ENCODE results near the gene TENT4A.
"Not testable (repeated sequence)": the region's sequence is repeated elsewhere in the genome, so short reads cannot be mapped to it uniquely, and the experiment has no call there.

TENT4A gene

DNA sequence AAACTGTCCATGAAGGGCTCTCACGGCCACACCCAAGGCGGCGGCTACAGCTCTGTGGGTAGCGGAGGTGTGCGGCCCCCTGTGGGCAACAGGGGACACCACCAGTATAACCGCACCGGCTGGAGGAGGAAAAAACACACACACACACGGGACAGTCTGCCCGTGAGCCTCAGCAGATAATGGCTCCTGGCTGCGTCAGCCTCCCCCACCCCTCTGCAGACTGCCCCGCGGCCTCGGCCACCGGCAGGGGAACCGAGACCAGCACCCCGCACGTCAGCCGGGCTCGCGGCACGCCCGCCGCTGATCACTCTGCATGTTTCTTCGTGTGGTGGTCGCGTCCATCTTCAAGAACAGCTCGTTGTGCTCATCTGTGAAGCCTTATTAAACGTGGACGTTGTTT is 41.5 kb downstream of the TENT4A start:
- DNase-seq = no peak

DNA sequence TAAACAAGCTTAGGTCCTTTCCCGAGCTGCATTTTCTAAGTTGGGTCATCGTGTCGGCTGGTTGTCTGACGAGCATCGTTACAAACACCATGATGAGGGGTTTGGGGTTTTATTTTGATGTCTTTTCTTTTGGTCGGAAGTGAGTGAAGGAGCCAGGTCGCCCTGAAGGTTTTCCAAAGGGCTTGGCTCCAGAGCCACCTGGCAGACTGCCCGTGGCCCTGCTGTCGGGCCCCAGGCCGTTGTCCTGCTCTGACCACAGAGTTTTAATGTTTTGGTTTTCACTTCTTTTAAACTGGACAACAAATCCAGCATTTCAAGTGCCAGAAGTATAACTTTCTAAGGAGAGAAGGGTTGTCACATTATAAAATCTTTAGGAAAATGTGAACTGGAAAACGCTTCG is 42.3 kb downstream of the TENT4A start:
- DNase-seq = no peak

DNA sequence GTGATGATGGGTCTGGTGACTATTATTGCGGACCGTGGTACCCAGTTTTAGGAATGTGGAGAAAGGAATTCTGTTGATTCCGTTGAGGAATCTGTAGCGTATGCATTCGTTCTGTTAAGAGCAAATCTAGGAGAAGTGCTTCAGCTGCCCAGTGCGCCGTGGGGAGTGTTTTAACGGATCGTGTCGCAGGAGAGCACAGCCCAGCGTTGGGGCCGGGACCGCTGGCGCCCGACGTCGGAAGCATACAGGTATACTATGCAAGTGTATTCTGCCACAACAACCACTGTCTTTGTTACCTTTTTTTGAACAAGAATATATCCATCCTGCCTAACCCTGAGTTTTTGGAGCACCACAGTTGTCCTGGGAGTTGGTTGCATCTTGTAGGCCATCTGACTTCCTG is 42.7 kb downstream of the TENT4A start:
- DNase-seq = no peak

DNA sequence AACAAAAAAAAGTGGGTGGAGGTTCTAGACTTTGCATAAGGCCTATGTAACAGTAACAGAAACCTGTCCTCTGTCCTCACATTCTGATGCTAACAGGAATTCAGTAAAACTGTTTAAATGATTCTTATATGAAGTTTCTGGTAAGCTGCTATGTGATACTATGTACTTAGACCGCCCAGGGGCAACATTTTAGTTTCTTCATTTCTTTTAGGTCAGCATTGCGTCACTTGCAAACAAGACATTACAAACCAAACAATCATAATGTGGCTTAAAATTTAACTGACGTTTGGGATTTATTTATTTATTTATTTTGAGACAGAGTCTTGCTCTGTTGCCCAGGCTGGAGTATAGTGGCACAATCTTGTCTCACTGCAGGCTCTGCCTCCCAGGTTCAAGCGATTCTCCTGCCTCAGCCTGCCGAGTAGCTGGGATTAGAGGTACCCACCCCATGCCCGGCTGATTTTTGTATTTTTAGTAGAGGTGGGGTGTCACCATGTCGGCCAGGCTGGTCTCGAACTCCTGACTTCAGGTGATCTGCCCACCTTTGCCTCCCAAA is 44.3 kb downstream of the TENT4A start:
- no peak for DNase-seq

DNA sequence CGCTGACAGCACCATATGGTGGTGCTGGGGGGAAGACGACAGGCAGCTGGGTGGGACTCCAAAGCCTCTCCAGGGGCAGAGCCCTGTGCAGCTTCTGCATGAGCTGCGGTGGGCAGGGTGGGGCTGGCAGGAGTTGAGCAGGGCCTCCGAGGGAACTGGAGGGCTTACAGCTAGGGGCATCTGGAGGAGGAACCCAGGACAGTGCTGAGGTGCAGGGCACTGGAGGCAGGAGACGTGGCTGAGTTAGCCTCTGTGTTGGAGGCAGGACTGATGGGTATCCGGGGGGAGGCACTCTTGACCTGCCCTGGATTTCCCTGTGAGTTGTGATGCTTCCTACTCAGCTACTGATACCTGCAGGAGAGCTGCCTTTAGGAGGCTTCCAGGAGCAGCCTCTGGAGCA is 45.0 kb downstream of the TENT4A start:
- no peak for DNase-seq

DNA sequence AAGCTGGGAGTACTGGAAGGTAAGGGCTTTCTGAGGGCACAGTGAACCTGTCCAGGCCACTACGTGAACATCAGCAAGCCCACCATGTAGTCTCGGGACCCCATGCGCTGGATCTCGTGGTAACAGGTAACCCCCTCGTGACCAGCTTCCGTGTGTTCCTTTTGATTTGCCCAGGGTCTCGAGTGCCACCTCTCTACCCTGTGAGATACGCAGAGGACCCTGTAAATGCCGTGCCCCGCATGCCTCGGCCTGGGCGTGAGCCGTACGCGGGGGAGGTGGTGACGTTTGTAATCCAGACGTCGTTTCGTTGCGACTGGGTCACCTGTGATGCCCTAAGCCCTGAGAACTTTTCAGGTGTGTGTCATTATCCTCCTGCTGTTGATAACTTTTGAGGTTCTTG is 45.5 kb downstream of the TENT4A start:
- no peak for DNase-seq

DNA sequence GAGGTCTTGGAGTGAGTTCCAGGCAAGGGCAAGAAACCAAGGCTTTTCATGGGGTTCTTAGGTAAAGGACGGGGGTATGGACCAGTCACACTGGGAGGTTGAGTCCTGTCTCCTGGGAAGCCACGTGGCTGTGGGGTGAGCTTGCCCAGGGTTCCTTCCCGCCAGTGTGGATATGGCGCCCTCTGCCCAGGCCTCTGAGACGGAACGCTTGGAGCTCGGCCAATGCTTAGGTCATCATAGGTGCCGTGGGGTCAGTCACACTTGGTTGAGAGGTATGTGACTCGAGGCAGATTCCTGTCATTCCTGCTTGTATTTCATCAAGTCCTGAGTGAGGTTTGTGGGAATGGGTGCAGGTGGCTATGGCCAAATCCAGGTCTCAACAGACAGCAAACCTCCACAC is 46.2 kb downstream of the TENT4A start:
- DNase-seq = peak; percentile 40

DNA sequence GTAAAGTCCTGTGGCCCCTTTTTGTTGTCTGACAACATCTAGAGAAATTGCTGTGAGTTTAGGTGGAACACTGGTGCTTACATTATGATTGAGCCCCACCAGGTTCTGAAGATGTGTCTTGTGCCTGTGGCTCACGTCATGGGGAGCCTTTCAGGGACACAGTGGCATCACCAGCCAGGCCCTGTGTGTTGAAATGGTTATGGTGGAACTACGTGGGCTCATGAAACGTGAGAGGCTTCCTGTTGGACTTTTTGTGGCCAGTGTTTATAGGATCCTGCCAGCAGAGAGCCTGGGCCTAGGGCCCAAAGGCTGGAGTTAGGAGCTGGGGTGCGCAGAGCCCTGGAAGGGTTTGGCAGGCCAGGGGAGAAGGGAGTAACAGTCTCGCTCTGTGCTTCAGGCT is 46.8 kb downstream of the TENT4A start:
- no peak for DNase-seq

DNA sequence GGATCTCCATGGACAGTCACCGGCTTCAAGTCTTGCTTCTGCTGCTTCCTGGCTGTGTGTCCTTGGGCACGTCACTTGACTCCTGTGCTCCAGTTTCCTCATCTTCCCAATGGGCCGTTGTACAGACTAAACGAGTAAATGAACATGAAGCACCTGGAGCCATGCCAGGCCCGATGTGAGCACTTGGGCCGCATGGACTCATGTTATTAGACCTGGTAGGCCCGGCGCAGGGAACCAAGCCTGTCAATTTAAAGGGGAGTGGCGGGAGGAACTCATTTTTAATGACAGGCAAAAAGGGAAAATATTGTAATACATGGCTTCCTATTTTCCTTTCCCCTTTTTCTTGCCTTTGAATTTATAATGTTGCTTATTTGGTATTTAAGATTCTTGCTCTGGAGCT is 47.5 kb downstream of the TENT4A start:
- no peak for DNase-seq

DNA sequence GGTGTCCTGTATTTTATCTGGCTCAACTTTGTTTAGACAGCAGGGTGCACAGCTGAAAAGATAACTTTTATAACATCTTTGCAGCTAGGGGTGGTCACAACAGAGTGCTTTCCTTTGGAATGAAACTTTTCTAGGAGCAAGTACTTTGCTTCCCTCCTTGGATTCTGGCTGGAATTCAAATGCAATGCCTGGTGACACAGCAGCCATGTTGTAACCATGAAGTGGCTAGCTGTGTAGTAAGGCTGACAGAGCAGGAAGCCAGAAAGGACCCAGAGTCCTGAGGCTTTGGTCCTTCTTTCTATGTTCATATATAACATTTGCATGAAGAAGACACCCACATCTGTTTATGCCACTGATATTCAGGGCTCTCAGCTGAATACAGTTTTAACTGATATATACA is 48.1 kb downstream of the TENT4A start:
- DNase-seq = no peak

DNA sequence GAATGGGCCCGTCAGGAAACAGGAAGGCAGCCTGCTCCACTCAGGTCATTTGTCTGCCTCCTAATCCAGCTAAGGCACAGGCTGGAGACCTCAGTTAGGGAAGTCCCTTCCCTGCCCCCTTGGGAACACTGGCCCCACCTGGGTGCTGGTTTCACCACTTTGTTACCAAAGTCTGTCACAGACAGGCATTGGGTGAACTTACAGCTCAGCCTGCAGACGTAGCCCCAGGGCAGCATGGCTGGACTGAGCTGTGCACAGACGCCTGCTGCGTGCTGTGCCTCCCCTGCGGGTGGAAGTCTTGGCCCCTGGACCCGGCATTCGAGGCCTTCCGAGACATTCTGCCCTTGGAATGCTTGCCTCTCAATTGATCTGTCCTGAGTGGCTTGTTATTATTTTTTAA is 48.9 kb downstream of the TENT4A start:
- no peak for DNase-seq

DNA sequence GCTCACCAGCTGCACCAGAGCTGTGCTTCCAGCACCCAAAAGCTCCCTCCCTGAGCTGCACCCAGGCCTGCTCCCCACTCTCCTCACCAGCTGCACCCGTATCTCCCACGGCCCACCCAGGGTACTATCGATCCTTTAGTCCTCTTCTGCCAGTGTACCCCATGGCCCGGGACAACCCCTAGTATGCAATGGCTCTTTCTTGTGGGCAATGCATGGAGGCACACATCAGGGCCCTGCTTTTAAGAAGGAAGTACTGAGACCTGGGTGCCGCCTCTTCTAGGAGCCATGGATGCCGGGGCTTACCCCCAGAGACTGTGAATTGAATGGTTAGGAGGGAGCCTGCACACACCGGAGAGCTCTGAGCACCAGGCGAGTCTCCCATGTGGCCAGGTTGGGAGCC is 49.5 kb downstream of the TENT4A start:
- DNase-seq = no peak

DNA sequence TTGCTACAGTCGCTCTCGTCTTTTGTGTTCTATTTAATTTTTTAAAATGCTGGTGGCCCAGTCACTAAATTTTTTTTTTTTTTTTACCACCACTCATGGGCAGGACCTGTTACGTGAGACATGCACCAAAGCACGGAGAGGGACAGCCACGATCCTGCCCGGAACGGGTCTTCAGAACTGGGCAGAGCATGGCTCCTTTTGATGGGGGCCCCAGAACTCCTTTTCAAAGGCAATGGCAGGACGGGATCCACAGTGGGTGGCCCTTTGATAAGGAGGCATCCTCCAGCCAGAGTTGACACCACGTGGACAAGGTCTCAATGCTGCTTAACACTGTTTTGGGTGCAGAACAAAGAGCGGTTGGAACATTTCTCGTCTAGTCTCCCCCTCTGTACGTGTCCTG is 50.0 kb downstream of the TENT4A start:
- no peak for DNase-seq

DNA sequence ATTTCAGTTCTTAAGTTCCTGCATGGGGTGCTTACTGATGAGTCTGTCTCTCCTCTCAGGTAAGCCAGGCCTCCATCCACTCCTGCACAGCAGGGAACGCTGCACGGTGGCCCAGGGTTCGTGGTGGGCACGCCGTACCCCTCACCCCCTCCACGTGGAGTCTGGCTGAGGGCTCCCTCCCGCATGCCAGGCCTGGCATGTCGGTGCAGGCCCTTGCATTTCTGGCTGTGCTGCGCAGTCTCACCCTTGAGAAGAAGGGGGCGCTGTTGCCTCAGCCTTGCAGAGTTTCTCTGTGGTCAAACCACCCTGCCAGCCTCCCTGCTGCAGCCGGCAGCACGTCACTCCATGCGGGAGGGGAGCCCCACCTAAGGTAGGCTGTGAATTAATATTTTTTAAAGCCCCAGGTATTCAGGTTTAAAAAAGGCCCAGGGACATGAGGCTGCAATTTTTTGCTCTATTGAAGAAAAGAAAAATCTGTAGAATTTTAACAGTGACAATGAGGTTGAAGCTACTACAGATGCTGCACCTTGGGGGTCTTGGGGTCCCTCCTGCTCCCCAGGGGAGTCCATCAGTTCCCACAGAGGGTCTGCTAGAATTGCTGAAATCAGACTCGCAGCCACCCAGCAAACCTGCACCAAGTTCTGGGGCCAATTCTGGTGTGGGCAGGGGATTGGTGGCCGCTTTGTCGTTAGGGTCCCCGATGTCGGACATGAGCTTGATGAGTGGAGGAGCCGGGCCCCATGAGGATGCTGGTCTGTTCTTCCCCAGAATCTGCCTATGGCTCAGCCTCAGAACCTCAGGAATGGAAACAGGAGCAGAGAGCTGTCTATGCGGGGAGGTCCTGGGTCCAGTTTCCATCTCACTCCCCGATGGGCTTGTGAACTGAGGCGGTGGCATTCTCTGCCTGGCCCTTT is 52.6 kb downstream of the TENT4A start:
- DNase-seq = peak; percentile 53

DNA sequence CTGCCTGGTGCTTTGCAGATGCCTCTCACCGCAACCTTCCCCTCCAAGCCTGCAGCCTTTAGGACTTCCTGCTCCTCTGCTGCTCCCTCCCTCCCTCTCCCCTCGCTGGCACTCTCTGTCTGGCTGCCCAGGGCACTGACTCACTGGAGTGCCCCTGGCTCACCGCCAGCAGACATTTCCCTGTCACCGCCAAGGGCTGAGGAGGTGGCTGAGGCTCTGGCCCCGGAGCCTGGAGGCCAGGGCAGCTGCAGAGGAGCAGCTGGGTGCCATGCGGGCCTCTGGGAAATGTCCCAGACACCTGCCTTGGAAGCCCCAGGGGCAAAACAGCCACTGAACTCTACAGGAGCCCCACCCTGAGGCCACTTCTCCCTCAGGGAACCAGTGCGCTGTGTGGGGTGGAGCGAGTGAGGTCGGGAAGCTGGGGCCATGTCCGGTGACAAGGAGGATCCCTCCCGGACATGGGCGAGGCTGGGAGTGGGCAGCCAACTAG is 53.4 kb downstream of the TENT4A start:
- DNase-seq = peak; percentile 59

DNA sequence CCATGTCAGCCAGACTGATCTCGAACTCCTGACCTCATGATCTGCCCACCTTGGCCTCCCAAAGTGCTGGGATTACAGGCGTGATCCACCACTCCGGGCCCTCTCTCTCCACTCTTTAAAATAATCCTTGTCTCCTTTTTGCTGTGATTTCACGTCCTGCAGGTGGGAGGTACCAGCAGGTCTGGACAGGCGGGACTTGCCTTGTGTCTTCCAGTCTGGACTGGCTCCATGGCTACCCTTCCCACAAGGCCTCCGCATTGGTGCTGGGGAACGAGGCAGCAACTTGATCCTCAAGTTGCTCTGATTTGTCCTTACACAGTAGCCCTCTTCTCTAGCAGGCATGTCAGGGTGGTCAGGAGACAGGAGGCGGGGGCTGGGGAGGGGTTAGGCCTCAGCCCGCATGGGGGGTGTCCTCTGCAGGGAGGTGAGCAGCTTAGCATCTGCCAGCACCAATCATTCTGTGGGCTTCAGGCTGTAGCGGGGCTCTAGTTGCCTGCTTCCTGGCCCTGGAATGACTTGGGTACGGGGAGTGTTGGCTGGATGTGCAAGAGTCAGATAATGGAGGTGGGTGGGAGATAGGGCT is 54.3 kb downstream of the TENT4A start:
- no peak for DNase-seq

DNA sequence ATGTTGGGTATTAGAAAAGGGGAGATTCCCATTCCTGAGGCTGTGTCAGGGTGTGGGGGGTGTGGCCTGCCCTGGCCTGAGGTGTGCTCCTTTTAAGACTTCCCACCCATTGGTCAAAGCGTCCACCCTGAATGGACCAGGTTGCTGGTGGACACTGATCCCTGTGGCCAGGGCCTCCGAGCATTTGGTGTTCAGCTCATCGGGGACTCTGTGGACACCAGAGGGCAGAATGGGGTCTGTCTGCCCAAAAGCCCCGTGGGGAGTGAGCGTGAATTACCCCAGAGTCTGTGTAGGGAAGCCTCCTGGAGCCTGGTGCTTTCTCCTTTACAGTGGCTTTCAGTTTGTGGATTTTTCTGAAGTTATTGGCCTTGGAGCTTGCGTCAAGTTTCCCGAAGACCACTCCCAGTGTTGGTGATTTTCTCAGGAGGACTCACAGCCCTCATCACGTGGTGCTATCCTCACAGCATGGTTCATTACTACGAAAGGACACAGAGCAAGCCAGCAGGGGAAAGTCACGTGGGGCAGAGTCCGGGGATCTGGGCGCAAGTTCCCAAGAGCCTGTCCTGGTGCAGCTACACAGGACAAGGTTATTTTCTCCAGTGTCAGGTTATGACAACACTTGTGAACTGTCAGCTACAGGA is 55.5 kb downstream of the TENT4A start:
- DNase-seq = no peak

DNA sequence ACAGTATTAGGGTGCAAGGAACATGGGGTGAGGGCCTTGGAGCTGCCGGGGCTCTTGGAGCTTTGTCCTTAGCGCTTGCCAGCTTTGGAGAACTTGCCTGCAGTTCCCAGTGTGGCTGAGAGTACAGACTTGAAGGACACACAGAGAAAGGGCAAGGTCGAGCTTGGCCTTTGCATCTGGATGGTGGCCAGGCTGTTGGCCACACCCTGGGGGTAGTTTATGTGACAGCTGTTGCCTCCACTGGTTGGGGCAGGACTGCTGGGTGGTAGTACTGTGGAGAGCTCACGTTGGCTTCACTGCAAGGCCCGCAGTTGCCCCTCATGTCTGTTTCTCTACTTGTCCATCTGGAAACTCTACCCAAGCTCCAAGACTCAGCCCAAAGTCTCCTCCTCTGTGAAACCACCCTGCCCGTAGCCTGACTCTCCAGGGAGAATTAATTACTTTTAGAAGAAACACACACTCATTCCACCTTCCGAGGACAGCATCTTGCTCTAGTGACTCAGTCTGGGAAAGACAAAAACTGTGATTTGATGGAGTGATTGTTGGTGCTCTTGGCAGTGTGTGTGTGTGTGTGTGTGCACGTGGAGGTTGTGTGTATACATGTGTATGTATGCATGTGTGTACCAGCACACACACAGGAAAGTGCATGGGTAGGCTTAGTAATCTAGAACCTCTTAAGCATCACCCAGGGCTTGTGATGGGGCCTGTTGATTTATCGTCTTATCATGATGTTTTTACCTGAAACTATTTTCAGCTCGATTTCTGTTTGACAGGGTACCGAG is 57.8 kb downstream of the TENT4A start:
- DNase-seq = no peak

DNA sequence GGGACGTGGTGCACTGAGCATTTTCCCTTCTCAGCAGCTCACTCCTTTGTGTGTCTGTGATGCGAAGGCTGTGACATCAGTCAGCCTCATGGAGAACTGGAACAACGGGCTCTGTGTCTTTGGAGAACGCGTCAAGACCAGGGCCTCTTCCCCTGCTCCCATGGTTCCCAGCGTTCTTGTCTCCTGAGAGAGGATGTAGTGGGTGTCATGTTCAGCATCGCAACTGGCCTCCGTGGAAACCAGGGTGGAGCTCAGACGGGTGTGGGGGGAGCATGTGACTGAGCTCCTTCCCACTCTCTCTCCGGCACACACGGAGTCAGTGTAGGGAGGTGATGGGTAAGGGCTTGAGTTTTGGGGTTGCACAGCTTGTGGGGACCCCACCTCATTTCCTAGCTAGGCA is 59.7 kb downstream of the TENT4A start:
- DNase-seq = no peak

DNA sequence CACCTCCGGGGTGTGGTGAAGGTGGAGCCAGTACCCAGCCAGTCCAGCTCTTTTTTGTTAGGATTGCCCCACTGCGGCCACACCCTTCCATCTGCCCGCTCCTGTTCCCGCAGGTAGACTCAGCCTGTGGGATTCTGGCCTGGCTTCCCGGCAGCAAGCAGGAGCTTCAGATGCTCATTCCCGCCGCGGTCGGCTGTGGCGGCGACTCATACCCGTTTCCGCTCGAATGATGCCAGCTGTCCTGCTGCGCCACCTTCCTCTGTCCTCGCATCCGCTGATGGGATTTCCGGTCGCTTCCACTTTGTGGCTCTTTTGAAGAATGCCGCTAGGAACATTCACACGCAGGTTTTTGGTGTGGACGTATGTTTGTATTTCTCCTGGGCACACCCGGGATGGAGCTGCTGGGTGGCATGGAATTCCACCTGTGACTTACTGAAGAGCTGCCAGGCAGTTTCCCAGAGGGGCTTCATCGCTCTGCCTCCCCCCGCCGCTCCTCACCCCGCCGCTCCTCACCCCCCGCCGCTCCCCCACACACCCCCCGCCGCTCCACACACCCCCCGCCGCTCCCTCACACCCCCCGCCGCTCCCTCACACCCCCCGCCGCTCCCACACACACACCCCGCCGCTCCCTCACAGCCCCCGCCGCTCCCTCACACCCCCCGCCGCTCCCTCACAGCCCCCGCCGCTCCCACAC is 60.3 kb downstream of the TENT4A start:
- no peak for DNase-seq

DNA sequence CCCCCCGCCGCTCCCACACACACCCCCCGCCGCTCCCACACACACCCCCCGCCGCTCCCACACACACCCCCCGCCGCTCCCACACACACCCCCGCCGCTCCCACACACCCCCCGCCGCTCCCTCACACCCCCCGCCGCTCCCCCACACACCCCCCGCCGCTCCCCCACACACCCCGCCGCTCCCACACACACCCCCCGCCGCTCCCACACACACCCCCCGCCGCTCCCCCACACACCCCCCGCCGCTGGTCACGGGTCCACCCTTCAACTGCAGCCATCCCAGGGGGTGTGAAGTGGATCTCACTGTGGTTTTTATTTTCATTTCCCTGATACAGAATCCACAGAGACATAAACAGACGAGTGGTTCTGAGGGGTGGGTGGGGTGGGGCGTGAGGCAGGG is 61.0 kb downstream of the TENT4A start:
- not testable (repeated sequence) for DNase-seq

DNA sequence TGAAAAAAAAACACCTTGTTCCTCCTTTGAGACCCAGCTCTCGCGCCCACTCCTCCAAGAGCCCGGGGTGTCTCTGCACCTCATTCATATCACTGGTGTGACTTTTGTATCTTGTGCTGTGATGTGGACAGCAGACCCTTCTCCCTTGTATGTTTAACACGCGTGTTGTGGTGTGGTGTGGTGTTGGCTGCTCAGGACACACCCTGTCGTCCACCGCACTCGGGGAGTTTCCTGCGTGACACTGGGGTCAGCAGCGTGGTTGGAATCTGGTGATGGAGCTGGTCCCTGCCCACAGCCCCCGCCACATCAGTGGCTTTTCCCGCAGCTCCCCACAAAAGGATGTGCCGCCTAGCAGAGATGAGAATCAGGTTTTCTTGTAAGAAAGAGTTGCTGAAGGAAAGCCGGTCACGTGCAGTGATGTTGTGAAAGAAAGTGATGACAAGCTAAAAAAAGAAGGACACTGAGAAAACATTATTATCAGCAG is 61.5 kb downstream of the TENT4A start:
- no peak for DNase-seq

Data from fibroblast of skin of right biceps (primary cell).